ENCODE data around the gene UBR2. TPM values are rescaled to one million over a fixed set of nuclear protein-coding genes. Genes with fewer than 3 reads are reported as not detected.
"Not testable (repeated sequence)": the region's sequence is repeated elsewhere in the genome, so short reads cannot be mapped to it uniquely, and the experiment has no call there.

Gene UBR2
- total RNA-seq, 1 donor from 2014 or later: 17.8 TPM

GRCh38 chr6:42565823-42566613, 2.2 kb downstream of the UBR2 start:
- intact Hi-C loops (cut with DNase I): loop anchor here (10.0 kb wide), 3 partner anchors 621 to 1491 kb away; partner anchors contain the start of genes CCND3, NFYA, OARD1 and PRICKLE4
- Histone ChIP-seq H3K4me1 (peaks cover 0 to 10% of the 10 kb centered on the region in 2 donors), H3K27ac (peak overlapping the region in 1 of 2 donors; percentile 96), H3K36me3 (peaks cover 0 to 2% of the 10 kb centered on the region in 2 donors), H3K9me3 (no peaks in the 10 kb centered on the region), H3K27me3 (no peaks in the 10 kb centered on the region), H3K4me3 (peak overlapping the region; percentile 74 to 80)
- TF ChIP-seq CTCF (IDR thresholded peaks at IDR 0.05): no peak
- no peak for DNase-seq (ENCODE audit: low spot score in 2 of 2)

- intact Hi-C loops (cut with DNase I): loop anchor here (10.0 kb wide), 3 partner anchors 622 to 1492 kb away; partner anchors contain the start of genes CCND3, NFYA, OARD1 and PRICKLE4
- H3K27me3 ChIP-seq: no peaks in the 10 kb centered on the region
Observed at GRCh38 chr6:42566614-42567208, 2.9 kb downstream of the UBR2 start.

GRCh38 chr6:42567237-42567636, 3.4 kb downstream of the UBR2 start:
- H3K27ac ChIP-seq; H3K27me3 ChIP-seq; H3K4me3 ChIP-seq; DNase-seq (ENCODE audit: low spot score in 2 of 2); H3K9me3 ChIP-seq; H3K36me3 ChIP-seq: not testable (repeated sequence)
- H3K4me1 ChIP-seq: peaks cover 0 to 10% of the 10 kb centered on the region in 2 donors
- intact Hi-C loops (cut with DNase I): loop anchor here (10.0 kb wide), 3 partner anchors 622 to 1492 kb away; partner anchors contain the start of genes CCND3, NFYA, OARD1 and PRICKLE4

More at GRCh38 chr6:42566614-42567208, 2.9 kb downstream of the UBR2 start:
- H3K4me3 ChIP-seq: no peak overlapping the region
- peaks cover 0 to 2% of the 10 kb centered on the region in 2 donors for H3K36me3 ChIP-seq
- peaks cover 0 to 10% of the 10 kb centered on the region in 2 donors for H3K4me1 ChIP-seq
- TF ChIP-seq CTCF (IDR thresholded peaks at IDR 0.05): no peak
- no peak overlapping the region for H3K27ac ChIP-seq
- no peaks in the 10 kb centered on the region for H3K9me3 ChIP-seq
- no peak for DNase-seq (ENCODE audit: low spot score in 2 of 2)

- H3K4me1 ChIP-seq: peaks cover 0 to 14% of the 10 kb centered on the region in 2 donors
- no peak overlapping the region for H3K27ac ChIP-seq
Observed at GRCh38 chr6:42569102-42570028, 5.5 kb downstream of the UBR2 start.

More at GRCh38 chr6:42569102-42570028, 5.5 kb downstream of the UBR2 start:
- no peak for TF ChIP-seq CTCF (IDR thresholded peaks at IDR 0.05)
- Histone ChIP-seq H3K27me3 (no peaks in the 10 kb centered on the region), H3K36me3 (peaks cover 4 to 6% of the 10 kb centered on the region in 2 donors), H3K9me3 (no peaks in the 10 kb centered on the region), H3K4me3 (no peak overlapping the region)
- no peak for DNase-seq (ENCODE audit: low spot score in 2 of 2)
- intact Hi-C loops (cut with DNase I): loop anchor here (10.0 kb wide), 3 partner anchors 625 to 1495 kb away; partner anchors contain the start of genes CCND3, NFYA, OARD1 and PRICKLE4

Measured in ascending aorta (tissue), 2 donors.